ENCODE data around the gene LMO7. TPM values are rescaled to one million over a fixed set of nuclear protein-coding genes. Genes with fewer than 3 reads are reported as not detected.

LMO7 gene
- total and polyA plus RNA-seq, 2 of the 13 experiments (the other 11 are each of a cell fraction or from before 2014, with no cell fraction given), result 34.0 to 121 TPM

DNA sequence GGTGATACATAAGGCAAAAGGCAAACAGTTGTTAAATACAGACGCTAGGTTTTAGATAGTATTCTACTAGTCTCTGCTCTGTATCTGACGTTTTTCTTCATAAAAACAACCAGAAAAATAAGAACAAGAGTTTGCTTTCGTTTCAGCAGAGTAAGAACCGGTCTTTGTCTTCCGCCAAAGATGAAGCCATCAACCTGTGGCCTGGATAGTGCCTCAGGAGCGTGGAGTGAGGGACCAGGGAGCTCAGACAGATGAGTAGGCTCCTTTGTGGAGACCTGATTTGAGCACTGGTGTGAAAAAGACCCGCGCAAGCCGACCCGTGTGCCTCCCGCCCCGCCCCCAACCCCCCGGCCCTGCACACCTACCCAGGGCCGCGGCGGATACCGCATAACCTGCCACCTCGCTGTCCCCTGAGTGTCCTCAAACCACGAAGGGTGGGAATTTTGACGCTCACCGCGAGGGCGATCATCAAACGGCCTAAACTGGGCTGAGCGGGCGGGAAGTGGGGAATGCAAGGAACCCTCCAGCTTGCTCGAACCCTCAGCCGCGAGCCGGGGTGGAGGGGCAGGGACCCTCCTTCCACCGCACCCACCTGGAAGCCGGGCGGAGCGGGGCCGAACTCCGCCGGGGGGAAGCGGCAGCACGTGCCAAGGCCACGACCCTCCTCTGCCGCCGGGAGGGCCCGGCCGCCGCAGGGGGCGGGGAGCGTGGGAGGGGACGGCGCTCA is 866 bp upstream of the LMO7 start (continued):
- TF ChIP-seq LBX2 (CRISPR knock-in tag; IDR thresholded peaks at IDR 0.05; ENCODE audit: borderline replicate concordance) (peak; percentile 83; the same call in 1 of the 2 replicates), ZNF891 (CRISPR knock-in tag; IDR thresholded peaks at IDR 0.05) (peak; percentile 87; the same call in 1 of the 2 replicates), PATZ1 (CRISPR knock-in tag; IDR thresholded peaks at IDR 0.05) (0 out of 2 replicates have a peak, but pooled peaks have one; percentile 31), ZNF121 (CRISPR knock-in tag; IDR thresholded peaks at IDR 0.05) (peak; percentile 34; the same call in 1 of the 2 replicates), CBX1 (IDR thresholded peaks at IDR 0.05; ENCODE audit: low read depth) (no peak), REXO4 (CRISPR knock-in tag; IDR thresholded peaks at IDR 0.05; ENCODE audit: borderline replicate concordance) (peak; percentile 87; the same call in 1 of the 2 replicates), MYC (CRISPR knock-in tag; IDR thresholded peaks at IDR 0.05; ENCODE audit: borderline replicate concordance) (peak; percentile 74), SNAPC5 (CRISPR knock-in tag; IDR thresholded peaks at IDR 0.05; ENCODE audit: borderline replicate concordance) (no peak), HES4 (CRISPR knock-in tag; IDR thresholded peaks at IDR 0.05; ENCODE audit: borderline replicate concordance) (no peak; the same call in none of the 2 replicates), ZNF709 (CRISPR knock-in tag; IDR thresholded peaks at IDR 0.05) (peak; percentile 86; the same call in 1 of the 2 replicates), TCF7 (IDR thresholded peaks at IDR 0.05; ENCODE audit: low read depth) (no peak), ESRRA (CRISPR knock-in tag; IDR thresholded peaks at IDR 0.05; ENCODE audit: low read depth) (0 out of 2 replicates have a peak, but pooled peaks have one; percentile 47), MEIS2 (CRISPR knock-in tag; IDR thresholded peaks at IDR 0.05) (peak; percentile 50; the same call in 1 of the 2 replicates), POGZ (CRISPR knock-in tag; IDR thresholded peaks at IDR 0.05) (no peak), NR0B2 (CRISPR knock-in tag; IDR thresholded peaks at IDR 0.05) (no peak), MIER2 (CRISPR knock-in tag; IDR thresholded peaks at IDR 0.05) (no peak), RNF2 (conservative IDR thresholded peaks at IDR 0.05; ENCODE audit: low read depth) (peak; percentile 94), NFKBIZ (CRISPR knock-in tag; IDR thresholded peaks at IDR 0.05) (no peak), ZNF235 (CRISPR knock-in tag; IDR thresholded peaks at IDR 0.05; ENCODE audit: borderline replicate concordance) (peak; percentile 39; the same call in 1 of the 2 replicates), ZNF12 (CRISPR knock-in tag; IDR thresholded peaks at IDR 0.05) (no peak), ZNF615 (CRISPR knock-in tag; IDR thresholded peaks at IDR 0.05; ENCODE audit: borderline replicate concordance) (no peak), PCBP1 (IDR thresholded peaks at IDR 0.05; ENCODE audit: borderline replicate concordance, low read depth, low read length) (no peak)
- TF ChIP-seq, protein P1, sequence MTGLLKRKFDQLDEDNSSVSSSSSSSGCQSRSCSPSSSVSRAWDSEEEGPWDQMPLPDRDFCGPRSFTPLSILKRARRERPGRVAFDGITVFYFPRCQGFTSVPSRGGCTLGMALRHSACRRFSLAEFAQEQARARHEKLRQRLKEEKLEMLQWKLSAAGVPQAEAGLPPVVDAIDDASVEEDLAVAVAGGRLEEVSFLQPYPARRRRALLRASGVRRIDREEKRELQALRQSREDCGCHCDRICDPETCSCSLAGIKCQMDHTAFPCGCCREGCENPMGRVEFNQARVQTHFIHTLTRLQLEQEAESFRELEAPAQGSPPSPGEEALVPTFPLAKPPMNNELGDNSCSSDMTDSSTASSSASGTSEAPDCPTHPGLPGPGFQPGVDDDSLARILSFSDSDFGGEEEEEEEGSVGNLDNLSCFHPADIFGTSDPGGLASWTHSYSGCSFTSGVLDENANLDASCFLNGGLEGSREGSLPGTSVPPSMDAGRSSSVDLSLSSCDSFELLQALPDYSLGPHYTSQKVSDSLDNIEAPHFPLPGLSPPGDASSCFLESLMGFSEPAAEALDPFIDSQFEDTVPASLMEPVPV (CRISPR knock-in tag; IDR thresholded peaks at IDR 0.05), result no peak
- TF ChIP-seq, protein P2, sequence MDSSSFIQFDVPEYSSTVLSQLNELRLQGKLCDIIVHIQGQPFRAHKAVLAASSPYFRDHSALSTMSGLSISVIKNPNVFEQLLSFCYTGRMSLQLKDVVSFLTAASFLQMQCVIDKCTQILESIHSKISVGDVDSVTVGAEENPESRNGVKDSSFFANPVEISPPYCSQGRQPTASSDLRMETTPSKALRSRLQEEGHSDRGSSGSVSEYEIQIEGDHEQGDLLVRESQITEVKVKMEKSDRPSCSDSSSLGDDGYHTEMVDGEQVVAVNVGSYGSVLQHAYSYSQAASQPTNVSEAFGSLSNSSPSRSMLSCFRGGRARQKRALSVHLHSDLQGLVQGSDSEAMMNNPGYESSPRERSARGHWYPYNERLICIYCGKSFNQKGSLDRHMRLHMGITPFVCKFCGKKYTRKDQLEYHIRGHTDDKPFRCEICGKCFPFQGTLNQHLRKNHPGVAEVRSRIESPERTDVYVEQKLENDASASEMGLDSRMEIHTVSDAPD (CRISPR knock-in tag; IDR thresholded peaks at IDR 0.05), result no peak

Measured in HepG2 (cell line).